Stomach (tissue), 9 donors: Measurements from ENCODE around the gene MEGF9. TPM values are rescaled to one million over a fixed set of nuclear protein-coding genes. Genes with fewer than 3 reads are reported as not detected.

Source experiments
- DNase-seq, 2 donors: peaks; one replicate each; pipeline versions ENCODE4 v3.0.0 to v3.0.0-alpha.2; 2013 to 2019
- H3K27ac ChIP-seq, 5 donors: fragments of 200-600 bp in 4 of 5; sonication (generic) in 4 of 5; one replicate each; pipeline ENCODE4 v1.5.1; 2013 to 2019; ENCODE audit warnings: mild to moderate bottlenecking in 1 of 5, moderate library complexity in 1 of 5
- H3K27me3 ChIP-seq, 3 donors: fragments of 200-600 bp; sonication (generic); one replicate each; pipeline ENCODE4 v1.5.1; 2017 to 2019; ENCODE audit warnings: mixed run types in 1 of 3
- H3K36me3 ChIP-seq, 4 donors: fragments of 200-600 bp; sonication (generic); 1 replicate in 3 of 4; 2 replicates in 1 of 4; pipeline ENCODE4 v1.5.1; 2016 to 2019
- H3K4me1 ChIP-seq, 4 donors: fragments of 200-600 bp; sonication (generic); one replicate each; pipeline ENCODE4 v1.5.1; 2016 to 2019
- H3K4me3 ChIP-seq, 4 donors: fragments of 200-600 bp; sonication (generic) in 3 of 4; one replicate each; pipeline ENCODE4 v1.5.1; 2016 to 2019; ENCODE audit warnings: mild to moderate bottlenecking in 1 of 4
- H3K9me3 ChIP-seq, 4 donors: fragments of 200-600 bp; sonication (generic); one replicate each; pipeline ENCODE4 v1.5.1; 2016 to 2019
- EP300 ChIP-seq: sonication (generic); formaldehyde crosslinking; IDR thresholded peaks from one replicate; pipeline ENCODE4 v1.6.1; 2017; ENCODE audit warnings: antibody characterized with exemption
- POLR2A ChIP-seq, 4 donors: fragments of 450-650 bp; IDR thresholded peaks; one replicate each; pipeline ENCODE4 v1.6.1; 2016; ENCODE audit warnings: antibody characterized with exemption in 4 of 4, control low read depth in 2 of 4, mild to moderate bottlenecking in 1 of 4, moderate library complexity in 1 of 4
- POLR2AphosphoS5 ChIP-seq, 3 donors: sonication (generic); formaldehyde crosslinking; IDR thresholded peaks; one replicate each; pipeline ENCODE4 v1.6.1; 2016; ENCODE audit warnings: antibody characterized with exemption in 3 of 3
- WGBS, 5 donors: extraction: QIAGEN DNeasy Blood & Tissue Kit in 3 of 5; methylation state at CpG; one replicate each; pipeline versions ENCODE4 v1.1.5 to v1.1.7; 2013 to 2018; 5-methylcytosine and 5-hydroxymethylcytosine counted together
- intact Hi-C: fragments of 100-400 bp; cut with DNase I; formaldehyde crosslinking; loops from one replicate; pipeline ENCODE4 v1.15.1; 2023; ENCODE audit warnings: low total_unique reads
- polyA plus RNA-seq, 3 donors: library from polyadenylated mRNA; stranded (reverse); fragments of 200-250 nt; gene quantifications; one replicate each; pipeline ENCODE4 v1.2.3, GENCODE V29; 2013
- total RNA-seq, 5 donors: library from RNA; depleted of rRNA; stranded (reverse); fragments of >200 nt; gene quantifications; one replicate each; pipeline versions ENCODE4 v1.1.0 to v1.2.3, GENCODE V29; 2014 to 2016
- TF ChIP-seq, protein P1 (sequence below), 7 experiments: fragments of 450-650 bp in 4 of 7; fragments of 200-600 bp in 3 of 7; sonication (generic) in 3 of 7; IDR thresholded peaks; one replicate each; pipeline ENCODE4 v1.5.1; 2016 to 2019; ENCODE audit warnings: antibody characterized with exemption in 7 of 7, control low read depth in 2 of 7, mild to moderate bottlenecking in 1 of 7
- donor health status: healthy with polysubstance abuse.
- donor health status: Bipolar disorder and iron deficiency.
- donor health status: healthy.

MEGF9 gene
- total and polyA plus RNA-seq, 8 donors: 3.5 to 26.8 (median 8.1) TPM

DNA sequence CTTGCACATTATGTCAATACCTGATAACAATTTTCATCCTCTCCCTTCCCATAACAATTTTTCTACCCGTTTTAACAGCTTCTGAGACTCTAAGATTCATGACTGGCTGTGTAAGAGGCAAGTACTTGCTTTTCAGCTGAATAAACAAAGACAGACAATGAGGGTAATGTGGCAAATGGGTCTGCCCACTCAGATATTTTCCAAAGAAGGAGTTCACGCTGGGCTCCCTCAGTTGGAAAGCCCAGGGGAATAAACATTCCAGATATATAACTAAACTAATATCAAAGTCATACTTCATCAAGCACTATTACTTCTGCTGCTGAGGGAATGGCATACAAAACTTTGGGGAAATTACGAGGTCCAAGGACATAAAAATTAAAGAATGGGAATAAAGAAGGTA is 24.4 kb downstream of the MEGF9 start:
- H3K4me1 ChIP-seq: peaks cover 0 to 64% (median 29%) of the 10 kb centered on the region in 4 donors
- H3K36me3 ChIP-seq: no peaks in the 10 kb centered on the region
- H3K27me3 ChIP-seq: no peaks in the 10 kb centered on the region
- DNase-seq: no peak
- no peak for TF ChIP-seq POLR2AphosphoS5 (IDR thresholded peaks at IDR 0.05)
- TF ChIP-seq, protein P1, sequence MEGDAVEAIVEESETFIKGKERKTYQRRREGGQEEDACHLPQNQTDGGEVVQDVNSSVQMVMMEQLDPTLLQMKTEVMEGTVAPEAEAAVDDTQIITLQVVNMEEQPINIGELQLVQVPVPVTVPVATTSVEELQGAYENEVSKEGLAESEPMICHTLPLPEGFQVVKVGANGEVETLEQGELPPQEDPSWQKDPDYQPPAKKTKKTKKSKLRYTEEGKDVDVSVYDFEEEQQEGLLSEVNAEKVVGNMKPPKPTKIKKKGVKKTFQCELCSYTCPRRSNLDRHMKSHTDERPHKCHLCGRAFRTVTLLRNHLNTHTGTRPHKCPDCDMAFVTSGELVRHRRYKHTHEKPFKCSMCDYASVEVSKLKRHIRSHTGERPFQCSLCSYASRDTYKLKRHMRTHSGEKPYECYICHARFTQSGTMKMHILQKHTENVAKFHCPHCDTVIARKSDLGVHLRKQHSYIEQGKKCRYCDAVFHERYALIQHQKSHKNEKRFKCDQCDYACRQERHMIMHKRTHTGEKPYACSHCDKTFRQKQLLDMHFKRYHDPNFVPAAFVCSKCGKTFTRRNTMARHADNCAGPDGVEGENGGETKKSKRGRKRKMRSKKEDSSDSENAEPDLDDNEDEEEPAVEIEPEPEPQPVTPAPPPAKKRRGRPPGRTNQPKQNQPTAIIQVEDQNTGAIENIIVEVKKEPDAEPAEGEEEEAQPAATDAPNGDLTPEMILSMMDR (IDR thresholded peaks at IDR 0.05): no peak
- TF ChIP-seq EP300: no peak
- no peak for TF ChIP-seq POLR2A (IDR thresholded peaks at IDR 0.05)
- no peak overlapping the region for H3K4me3 ChIP-seq
- intact Hi-C loops: no loop called here
- WGBS, 5 donors: 64 to 79% (median 78%) methylated on average over 3 of the region's 3 CpGs
- no peak overlapping the region for H3K27ac ChIP-seq
- H3K9me3 ChIP-seq: no peaks in the 10 kb centered on the region

DNA sequence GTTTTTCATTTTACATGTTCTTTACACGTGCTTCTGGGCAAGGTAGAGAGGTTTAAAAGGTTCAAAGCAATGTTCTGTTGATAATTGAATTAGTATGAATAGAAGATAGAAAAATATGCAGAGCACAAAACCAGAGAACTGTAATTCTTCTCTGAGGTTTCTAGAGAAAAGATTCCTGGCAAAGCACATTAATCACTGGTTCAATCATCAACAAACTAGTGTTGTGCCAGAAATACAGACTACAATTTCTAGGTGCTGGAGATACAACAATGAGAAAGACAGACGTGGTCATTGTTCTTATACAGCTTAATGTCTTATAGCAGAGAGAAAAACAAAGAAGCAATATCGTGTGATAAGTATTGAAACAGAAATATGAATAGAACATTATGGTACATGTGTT is 25.5 kb downstream of the MEGF9 start:
- no peaks in the 10 kb centered on the region for H3K27me3 ChIP-seq
- TF ChIP-seq EP300 (no peak), POLR2AphosphoS5 (IDR thresholded peaks at IDR 0.05) (no peak), POLR2A (IDR thresholded peaks at IDR 0.05) (no peak)
- TF ChIP-seq, protein P1 (IDR thresholded peaks at IDR 0.05): no peak
- intact Hi-C loops: no loop called here
- H3K4me1 ChIP-seq: peaks cover 0 to 66% (median 27%) of the 10 kb centered on the region in 4 donors
- no peak overlapping the region for H3K4me3 ChIP-seq
- no peaks in the 10 kb centered on the region for H3K9me3 ChIP-seq
- no peak for DNase-seq
- H3K27ac ChIP-seq: no peak overlapping the region
- 39 to 61% (median 54%) methylated on average over 3 of the region's 3 CpGs for WGBS, 5 donors
- H3K36me3 ChIP-seq: no peaks in the 10 kb centered on the region

GRCh38 chr9:120683150-120683549 is 31.1 kb downstream of the MEGF9 start:
- 69 to 81% (median 76%) methylated on average over 3 of the region's 3 CpGs for WGBS, 5 donors
- intact Hi-C loops: no loop called here
- no peak overlapping the region for H3K4me3 ChIP-seq
- TF ChIP-seq, protein P1 (IDR thresholded peaks at IDR 0.05): no peak
- TF ChIP-seq EP300 (no peak), POLR2AphosphoS5 (IDR thresholded peaks at IDR 0.05) (no peak), POLR2A (IDR thresholded peaks at IDR 0.05) (no peak)
- H3K27me3 ChIP-seq: no peaks in the 10 kb centered on the region
- no peak for DNase-seq
- no peaks in the 10 kb centered on the region for H3K9me3 ChIP-seq
- H3K4me1 ChIP-seq: peaks cover 0 to 43% (median 14%) of the 10 kb centered on the region in 4 donors
- no peak overlapping the region for H3K27ac ChIP-seq
- peaks cover 0 to 6% (median 0%) of the 10 kb centered on the region in 4 donors for H3K36me3 ChIP-seq

DNA sequence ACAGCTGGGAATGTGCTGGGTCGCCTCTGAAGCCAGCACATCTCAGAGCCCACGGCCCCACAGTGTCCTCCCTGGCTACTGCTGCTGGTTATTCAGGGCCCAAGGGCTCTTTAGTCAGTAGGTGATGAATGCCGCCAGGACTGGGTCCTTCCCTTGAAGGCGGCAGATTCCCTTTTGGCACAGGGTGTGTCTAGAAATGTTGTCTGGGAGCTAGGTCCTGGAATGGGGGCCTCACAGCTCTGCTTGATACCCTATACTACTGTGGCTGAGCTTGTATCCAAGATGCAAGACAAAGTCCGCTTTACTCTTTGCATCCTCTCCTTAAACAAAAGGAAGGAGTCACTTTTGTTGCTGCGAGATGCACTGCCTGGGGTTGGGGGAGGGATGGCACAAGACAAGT is 33.1 kb downstream of the MEGF9 start:
- WGBS, 5 donors: 86 to 97% (median 96%) methylated on average over 6 of the region's 6 CpGs

More for the DNA sequence above, 33.1 kb downstream of the MEGF9 start:
- Histone ChIP-seq H3K4me3 (no peak overlapping the region), H3K36me3 (peaks cover 0 to 6% (median 0%) of the 10 kb centered on the region in 4 donors), H3K4me1 (peaks cover 0 to 46% (median 19%) of the 10 kb centered on the region in 4 donors), H3K27ac (no peak overlapping the region), H3K9me3 (no peaks in the 10 kb centered on the region), H3K27me3 (no peaks in the 10 kb centered on the region)
- no peak for DNase-seq
- intact Hi-C loops: no loop called here
- TF ChIP-seq EP300 (no peak), POLR2A (IDR thresholded peaks at IDR 0.05) (no peak), POLR2AphosphoS5 (IDR thresholded peaks at IDR 0.05) (no peak)
- TF ChIP-seq, protein P1 (IDR thresholded peaks at IDR 0.05): no peak
